H7 (cell line): Measurements from ENCODE around the gene EIF3J. TPM values are rescaled to one million over a fixed set of nuclear protein-coding genes. Genes with fewer than 3 reads are reported as not detected.

Experiments used
- DNase-seq: peaks from one replicate; pipeline ENCODE4 v3.0.0; 2012
- H3K27me3 ChIP-seq: 2 replicates; pipeline ENCODE4 v1.6.0; 2011; ENCODE audit warnings: mild to moderate bottlenecking, low read length; ENCODE audit not compliant: control insufficient read depth, insufficient read depth
- H3K36me3 ChIP-seq: replicated peaks from 2 replicates; pipeline ENCODE4 v1.5.1; 2011; ENCODE audit warnings: low read length; ENCODE audit not compliant: control insufficient read depth, insufficient read depth
- H3K4me3 ChIP-seq: 2 replicates; pipeline ENCODE4 v1.5.1; 2011; ENCODE audit warnings: low read depth, mild to moderate bottlenecking, control low read depth, low read length, moderate library complexity; ENCODE audit not compliant: insufficient read depth
- total RNA-seq: library from RNA; depleted of rRNA; stranded (reverse); fragments of >200 nt; shearing (Covaris generic); gene quantifications from 2 replicates; pipeline ENCODE4 v1.2.3, GENCODE V29; 2014; rRNA removed

The EIF3J gene
- total RNA-seq, 1 experiment from 2014 or later = 32.7 TPM

DNA sequence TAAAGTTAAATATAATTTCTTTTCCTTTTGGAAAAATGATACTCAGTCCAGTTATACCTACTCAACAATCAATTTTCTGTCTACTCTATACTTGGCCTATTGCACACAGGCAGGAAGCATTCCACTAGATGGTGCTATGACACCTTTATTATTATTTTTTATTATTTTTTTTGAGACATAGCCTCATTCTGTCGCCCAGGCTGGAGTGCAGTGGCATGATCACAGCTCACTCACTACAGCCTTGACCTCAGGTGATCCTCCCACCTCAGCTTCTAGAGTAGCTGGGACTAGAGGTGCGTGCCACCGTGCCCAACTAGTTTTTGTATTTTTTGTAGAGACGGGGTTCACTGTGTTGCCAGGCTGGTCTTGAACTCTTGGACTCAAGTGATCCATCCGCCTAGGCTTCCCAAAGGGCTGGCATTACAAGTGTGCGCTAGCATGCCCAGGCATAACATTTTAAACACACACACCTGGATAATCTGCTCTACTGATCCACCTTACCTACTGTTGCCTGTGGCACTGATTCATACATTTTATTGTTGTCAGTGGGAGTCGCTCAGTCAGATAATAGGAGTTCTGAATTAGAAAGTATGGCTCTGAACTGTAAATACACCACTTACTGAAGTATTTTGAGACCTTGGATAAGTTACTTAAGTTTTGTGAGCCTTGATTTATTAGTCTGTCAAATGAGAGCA, 56.2 kb downstream of the EIF3J start:
- peaks cover 15% of the 10 kb centered on the region for H3K36me3 ChIP-seq
- H3K27me3 ChIP-seq = no peaks in the 10 kb centered on the region
- H3K4me3 ChIP-seq = no peak overlapping the region
- DNase-seq = no peak

DNA sequence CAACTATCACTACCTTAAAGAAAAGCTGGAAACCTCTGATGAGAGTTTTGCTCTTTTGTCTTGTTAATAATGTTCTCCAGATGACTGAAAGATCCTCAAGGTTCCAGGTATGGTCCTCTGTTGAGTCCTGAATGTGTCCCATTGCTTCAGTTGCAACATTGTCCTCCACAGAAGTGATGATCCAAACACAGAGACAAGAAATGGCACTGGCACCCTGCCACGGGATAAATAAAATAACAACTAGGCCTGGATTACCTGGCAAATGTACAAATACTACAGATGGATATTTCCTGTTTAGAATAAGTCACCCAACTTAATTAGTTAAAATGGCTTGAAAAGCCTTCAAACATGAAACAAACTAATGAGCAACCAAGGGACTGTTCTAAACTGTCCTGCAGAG, 58.3 kb downstream of the EIF3J start:
- DNase-seq = no peak
- no peak overlapping the region for H3K4me3 ChIP-seq
- no peaks in the 10 kb centered on the region for H3K27me3 ChIP-seq
- peaks cover 14% of the 10 kb centered on the region for H3K36me3 ChIP-seq

DNA sequence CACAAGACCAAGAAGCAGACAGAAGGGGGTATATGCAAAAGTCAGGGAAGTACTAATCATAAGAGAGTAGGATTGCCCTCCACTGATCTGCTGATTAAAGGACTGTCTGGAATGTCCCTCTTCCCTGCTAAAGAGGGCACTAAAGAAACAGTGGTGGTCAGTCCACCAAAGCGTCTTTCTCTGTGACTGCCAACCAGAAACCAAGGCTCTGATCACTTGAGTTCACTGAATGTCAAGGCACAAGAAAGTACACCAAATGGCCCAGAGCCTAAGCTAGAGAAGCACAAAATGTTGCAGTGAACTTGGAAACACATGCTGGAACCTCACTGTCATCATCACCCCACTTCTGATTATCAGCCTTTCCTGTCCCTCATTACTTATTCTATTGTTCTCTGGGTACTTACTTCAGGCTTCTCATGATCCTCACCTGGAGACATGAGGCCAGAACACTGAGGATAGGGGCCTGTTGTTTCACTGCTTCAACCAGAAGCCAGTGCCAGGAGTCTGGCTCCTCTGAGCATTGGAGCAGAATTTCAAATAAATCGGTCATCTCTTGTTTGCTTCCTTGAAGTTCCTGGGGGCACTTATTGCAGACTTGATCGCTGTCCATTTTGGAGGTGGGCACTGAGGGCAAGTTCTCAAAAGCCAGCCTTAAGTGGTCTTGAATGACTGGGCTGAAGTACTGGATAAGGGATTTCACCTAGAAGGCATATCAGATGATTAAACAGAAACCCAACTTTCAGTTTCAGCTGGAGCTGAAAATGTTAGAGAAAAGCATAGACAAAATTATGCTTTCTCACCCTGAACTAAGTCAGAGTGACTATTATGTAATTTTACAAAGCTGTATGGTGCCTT, 58.9 kb downstream of the EIF3J start:
- DNase-seq = no peak

DNA sequence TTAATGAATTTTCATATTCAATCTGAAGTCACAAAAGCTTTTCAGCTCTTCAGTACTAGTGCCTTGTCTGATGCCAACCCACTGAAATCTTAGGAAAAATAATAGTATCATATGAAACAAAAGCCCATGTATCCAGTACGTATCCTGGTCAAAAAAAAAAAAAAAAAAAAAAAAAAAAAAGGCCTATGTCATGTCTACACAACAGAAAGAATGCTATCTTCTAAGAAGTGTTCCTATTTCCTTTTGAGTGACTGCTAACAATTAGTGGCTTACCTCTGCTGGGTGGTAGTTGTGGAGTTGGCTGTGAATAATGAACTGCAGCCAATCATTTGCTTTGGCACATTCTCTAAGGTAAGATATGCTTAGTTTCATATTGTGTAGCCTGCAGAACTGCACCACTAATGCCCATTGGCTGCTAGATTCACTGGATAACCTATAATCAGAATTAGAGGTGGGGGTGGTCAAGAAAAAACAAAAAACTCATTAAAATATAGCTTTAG, 59.6 kb downstream of the EIF3J start:
- no peaks in the 10 kb centered on the region for H3K27me3 ChIP-seq
- H3K4me3 ChIP-seq = no peak overlapping the region
- no peak for DNase-seq
- peaks cover 13% of the 10 kb centered on the region for H3K36me3 ChIP-seq

More for the DNA sequence above, 58.9 kb downstream of the EIF3J start:
- Histone ChIP-seq H3K27me3 (no peaks in the 10 kb centered on the region), H3K36me3 (peaks cover 13% of the 10 kb centered on the region), H3K4me3 (no peak overlapping the region)

DNA sequence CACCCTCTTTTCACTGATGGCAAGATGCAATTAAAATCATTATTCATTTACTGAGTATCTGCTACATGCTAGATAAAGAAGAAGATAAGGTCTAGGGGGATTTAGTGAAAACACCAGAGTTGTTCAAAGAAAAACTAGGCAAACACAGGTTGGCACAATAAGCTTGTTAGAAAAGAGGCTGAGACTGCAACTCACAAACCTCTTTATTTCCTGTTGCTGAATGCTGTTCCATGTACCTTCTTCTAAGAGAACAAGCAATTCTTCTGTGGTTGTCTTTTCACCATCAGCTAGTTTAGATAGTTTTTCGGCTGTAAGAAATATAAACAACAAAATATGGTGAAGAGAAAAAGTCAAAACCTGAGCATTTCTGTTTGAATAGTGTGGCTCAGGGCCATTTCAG, 61.1 kb downstream of the EIF3J start:
- Histone ChIP-seq H3K4me3 (no peak overlapping the region), H3K27me3 (no peaks in the 10 kb centered on the region), H3K36me3 (peaks cover 11% of the 10 kb centered on the region)
- no peak for DNase-seq

DNA sequence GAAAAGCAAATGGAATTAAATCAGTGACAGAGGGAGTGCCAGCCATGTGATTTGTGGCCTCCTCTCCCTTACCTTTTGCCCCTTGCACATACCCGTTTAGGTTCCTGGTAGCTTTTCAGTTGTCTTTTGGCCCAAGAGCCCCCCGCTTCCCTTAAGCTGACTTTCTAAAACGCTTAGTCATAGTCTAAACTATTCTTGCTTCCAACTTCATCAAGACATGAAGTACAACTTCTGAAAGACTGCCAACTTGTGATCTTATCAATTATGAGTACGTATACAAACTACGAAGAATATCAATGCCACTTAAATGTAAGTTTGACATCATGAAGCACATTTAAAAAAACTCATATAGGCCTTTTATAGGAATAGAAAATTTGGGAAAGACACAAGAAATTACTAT, 61.9 kb downstream of the EIF3J start:
- Histone ChIP-seq H3K4me3 (no peak overlapping the region), H3K27me3 (no peaks in the 10 kb centered on the region), H3K36me3 (peaks cover 10% of the 10 kb centered on the region)
- DNase-seq = no peak

DNA sequence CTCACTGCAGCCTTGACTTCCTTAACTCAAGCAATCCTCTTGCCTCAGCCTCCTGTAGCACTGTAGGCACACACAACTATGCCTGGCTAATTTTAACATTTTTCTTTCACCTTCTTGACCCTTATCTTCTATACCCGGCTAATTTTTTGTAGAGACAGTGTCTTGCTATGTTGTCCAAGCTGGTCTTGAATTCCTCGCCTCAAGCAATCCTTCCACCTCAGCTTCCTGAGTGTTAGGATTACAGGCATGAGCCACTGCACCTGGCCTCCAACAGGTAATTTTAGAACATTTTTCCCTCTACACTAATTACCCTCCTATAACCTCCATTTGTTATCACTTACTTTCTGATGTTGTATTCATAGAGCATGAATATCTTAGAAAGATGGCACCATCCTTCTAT, 66.2 kb downstream of the EIF3J start:
- H3K4me3 ChIP-seq = no peak overlapping the region
- peaks cover 6% of the 10 kb centered on the region for H3K36me3 ChIP-seq
- no peak for DNase-seq
- H3K27me3 ChIP-seq = no peaks in the 10 kb centered on the region

DNA sequence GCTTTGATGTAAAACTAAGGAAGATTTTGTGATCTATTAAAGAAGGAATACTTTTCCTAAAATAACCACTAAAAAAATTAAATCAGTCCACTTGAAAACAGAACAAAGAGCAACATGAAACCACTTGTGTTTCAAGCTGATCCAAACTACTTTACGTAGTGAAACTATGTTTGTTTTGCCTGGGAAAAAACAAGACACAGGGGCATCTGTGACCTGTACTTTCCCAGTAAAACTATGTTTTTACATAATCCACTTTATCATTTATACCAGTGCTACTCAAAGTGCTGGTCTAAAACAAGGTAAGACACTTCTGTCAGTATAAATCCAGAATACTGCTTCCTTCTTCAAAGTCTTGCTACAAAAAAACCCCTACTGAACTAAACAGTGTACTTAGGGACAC, 69.8 kb downstream of the EIF3J start:
- no peak for DNase-seq
- H3K4me3 ChIP-seq = no peak overlapping the region
- H3K36me3 ChIP-seq = peaks cover 7% of the 10 kb centered on the region
- H3K27me3 ChIP-seq = no peaks in the 10 kb centered on the region

Other genes with a start within 250 kb of the EIF3J start
- 34.5 and 48.8 TPM in 2 replicates for gene GOLM2, start 248.4 kb upstream of the EIF3J start, total RNA-seq
- 84.5 and 118 TPM in 2 replicates for gene CTDSPL2, start 109.5 kb upstream of the EIF3J start, total RNA-seq
- gene SPG11, start 126.5 kb downstream of the EIF3J start, total RNA-seq = 34.3 and 36.4 TPM in 2 replicates
- 0.24 and 1.5 TPM in 2 replicates for gene PATL2, start 174.2 kb downstream of the EIF3J start, total RNA-seq
- 194 and 254 TPM in 2 replicates for gene B2M, start 174.4 kb downstream of the EIF3J start, total RNA-seq
- gene TRIM69, start 199.4 kb downstream of the EIF3J start, total RNA-seq = 5.4 and 6.2 TPM in 2 replicates